ENCODE data around the gene FAM236D. TPM values are rescaled to one million over a fixed set of nuclear protein-coding genes. Genes with fewer than 3 reads are reported as not detected.
"Not testable (repeated sequence)": the region's sequence is repeated elsewhere in the genome, so short reads cannot be mapped to it uniquely, and the experiment has no call there.

Gene FAM236D
- total RNA-seq (2014; rRNA removed; shearing (Covaris generic)) = not detected in 2 replicates

DNA sequence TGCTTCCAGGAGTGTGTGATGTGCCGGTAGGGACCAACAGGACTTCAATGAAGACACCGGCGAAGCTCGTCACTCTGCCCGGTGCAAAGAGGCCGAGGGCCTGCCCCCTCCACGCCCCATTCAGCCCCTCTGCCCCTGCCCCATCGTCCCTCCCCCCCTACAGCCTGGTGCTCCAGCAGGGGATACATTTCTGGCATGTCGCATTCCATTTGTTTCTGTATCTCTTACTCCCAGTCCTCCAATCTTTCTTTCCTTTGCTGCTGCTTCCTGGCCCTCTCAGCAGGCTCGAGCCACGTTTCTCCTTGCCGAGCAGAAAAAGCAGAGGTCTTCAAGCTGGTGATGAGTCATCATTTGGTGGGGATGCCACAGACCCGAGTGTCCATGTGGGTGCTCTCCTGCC, at the start of gene FAM236D:
TSS of gene FAM236D (minus strand) at position 101 of the 400 bp plus-strand sequence. CDS start at position 1, 100 bp downstream.
- DNase-seq (ENCODE audit: low read depth) = not testable (repeated sequence)

- not testable (repeated sequence) for DNase-seq (ENCODE audit: low read depth)
Measured at GRCh38 chrX:72837532-72837931, 29.5 kb upstream of the FAM236D start.

GRCh38 chrX:72830701-72831100, 22.7 kb upstream of the FAM236D start:
- DNase-seq (ENCODE audit: low read depth) = not testable (repeated sequence)

GRCh38 chrX:72790390-72790789, 17.6 kb downstream of the FAM236D start:
- not testable (repeated sequence) for DNase-seq (ENCODE audit: low read depth)

DNA sequence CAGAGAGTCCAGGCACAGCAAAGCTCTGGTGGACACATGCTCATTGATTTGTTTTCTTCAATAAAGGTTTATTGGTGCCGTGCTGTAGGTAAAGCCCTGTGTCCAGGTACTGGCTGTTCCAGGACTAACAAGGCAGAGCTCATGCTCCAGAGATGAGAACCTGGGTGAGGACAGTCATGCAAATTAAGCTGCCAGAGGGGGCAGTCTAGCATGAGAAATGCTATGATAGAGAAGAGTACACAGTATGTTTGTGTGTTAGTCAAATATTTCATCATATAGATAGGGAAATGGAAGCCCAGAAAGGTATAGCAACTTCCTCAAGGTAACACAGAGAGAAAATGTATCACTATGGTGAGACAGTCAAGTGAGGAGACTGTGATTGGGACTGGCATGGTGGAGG, 19.9 kb downstream of the FAM236D start:
- not testable (repeated sequence) for DNase-seq (ENCODE audit: low read depth)

- not testable (repeated sequence) for DNase-seq (ENCODE audit: low read depth)
Measured at GRCh38 chrX:72783964-72784363, 24.0 kb downstream of the FAM236D start.

DNA sequence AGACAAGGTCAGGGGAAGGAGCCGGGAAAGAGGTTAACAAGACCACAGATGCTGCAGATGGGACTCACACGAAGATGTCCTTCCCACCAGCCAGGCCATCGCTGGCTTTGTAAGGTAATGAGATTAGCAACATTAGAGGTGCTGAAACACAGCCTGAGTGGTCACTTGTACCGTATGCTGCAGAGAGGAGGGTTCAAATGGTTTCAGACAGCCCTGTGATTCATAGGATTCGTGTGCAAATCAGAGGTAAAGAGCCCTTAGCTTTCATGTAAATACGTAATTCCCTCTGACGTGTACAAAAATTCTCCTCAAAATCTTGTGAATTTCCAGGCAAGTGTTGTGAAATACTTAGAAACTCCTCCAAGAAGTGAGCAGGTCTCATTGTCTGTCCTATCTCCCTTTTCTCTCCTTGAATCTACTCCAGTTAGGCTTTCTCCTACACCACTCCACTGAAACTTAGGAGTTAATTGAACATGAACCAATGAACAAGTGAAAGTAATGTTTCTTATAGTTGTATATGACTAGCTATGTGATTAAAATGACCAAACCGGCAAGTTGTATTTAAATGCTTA, 24.6 kb downstream of the FAM236D start:
- DNase-seq (ENCODE audit: low read depth) = not testable (repeated sequence)

GRCh38 chrX:72782560-72782959, 25.4 kb downstream of the FAM236D start, which contains the start of gene FAM236B:
FAM236B (minus strand) TSS chrX:72782660; CDS start chrX:72782560, 100 bp downstream.
- not testable (repeated sequence) for DNase-seq (ENCODE audit: low read depth)

DNA sequence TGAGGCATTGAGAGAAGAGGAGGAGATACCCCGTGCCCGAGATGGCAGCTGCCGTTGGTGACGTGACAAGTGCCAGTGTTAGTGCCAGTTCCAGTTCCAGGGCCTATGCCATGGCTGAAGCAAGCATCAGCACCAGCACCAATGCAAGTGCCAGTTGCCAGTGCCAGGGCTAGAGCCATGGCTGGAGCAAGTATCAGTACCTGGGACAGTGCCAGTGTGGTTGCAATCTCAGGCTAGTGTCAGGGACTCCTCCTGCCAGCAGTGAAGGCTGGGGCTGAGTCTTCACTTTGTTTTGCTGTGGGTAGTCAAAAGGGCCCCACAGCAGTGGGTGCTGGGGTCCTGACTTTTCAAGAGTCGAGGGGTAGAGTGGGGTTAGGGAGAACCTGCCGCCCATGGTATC, 29.9 kb downstream of the FAM236D start:
- DNase-seq (ENCODE audit: low read depth) = not testable (repeated sequence)

DNA sequence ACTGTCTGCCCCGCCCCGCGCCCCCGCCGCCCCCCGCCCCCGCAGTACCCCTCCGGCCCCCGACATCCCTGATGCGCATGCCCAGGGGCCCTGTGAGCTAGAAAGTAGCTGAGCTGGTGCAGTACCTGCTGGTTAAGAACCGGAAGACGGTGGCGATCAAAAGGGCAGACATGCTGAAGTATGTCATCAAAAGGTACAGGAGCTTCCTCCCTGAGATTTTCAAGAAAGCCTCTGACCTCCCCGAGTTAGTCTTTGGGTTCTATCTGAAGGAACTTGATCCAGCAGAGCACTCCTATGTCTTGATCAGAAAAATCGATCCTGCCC, 30.6 kb downstream of the FAM236D start:
- DNase-seq (ENCODE audit: low read depth) = not testable (repeated sequence)

- not testable (repeated sequence) for DNase-seq (ENCODE audit: low read depth)
Measured at GRCh38 chrX:72776653-72777466, 31.1 kb downstream of the FAM236D start, which contains the start of gene DMRTC1B. DMRTC1B (plus strand) TSS chrX:72776890; CDS start chrX:72845136, 68,246 bp downstream.

- not testable (repeated sequence) for DNase-seq (ENCODE audit: low read depth)
Measured at GRCh38 chrX:72760454-72760853, 47.6 kb downstream of the FAM236D start.

Other genes with a start within 250 kb of the FAM236D start
- 20.5 and 34.8 TPM in 2 replicates for gene HDAC8, start 235.4 kb downstream of the FAM236D start, total RNA-seq (2014; rRNA removed; shearing (Covaris generic))
- gene PHKA1, start 93.9 kb downstream of the FAM236D start, total RNA-seq (2014; rRNA removed; shearing (Covaris generic)) = 6.4 and 9.5 TPM in 2 replicates
- not detected in 2 replicates for gene DMRTC1B, start 31.3 kb downstream of the FAM236D start, total RNA-seq (2014; rRNA removed; shearing (Covaris generic))
- gene FAM236B, start 25.6 kb downstream of the FAM236D start, total RNA-seq (2014; rRNA removed; shearing (Covaris generic)) = not detected in 2 replicates
- gene FAM236C, start 104.4 kb upstream of the FAM236D start, total RNA-seq (2014; rRNA removed; shearing (Covaris generic)) = not detected in 2 replicates
- not detected in 2 replicates for gene FAM236A, start 130.0 kb upstream of the FAM236D start, total RNA-seq (2014; rRNA removed; shearing (Covaris generic))
- 0.46 TPM in 1 of 2 replicates, not detected in the other for gene DMRTC1, start 135.6 kb upstream of the FAM236D start, total RNA-seq (2014; rRNA removed; shearing (Covaris generic))
- gene PABPC1L2B, start 194.7 kb upstream of the FAM236D start, total RNA-seq (2014; rRNA removed; shearing (Covaris generic)) = 0.06 TPM in 1 of 2 replicates, not detected in the other